HG03378 (cell line): Measurements from ENCODE around the gene ITGB2.

Source experiments
- ATAC-seq: cut with Tn5 transposase; IDR thresholded peaks from one replicate; pipeline ENCODE4 v1.9.1; 2021; ENCODE audit warnings: mild to moderate bottlenecking, moderate library complexity; ENCODE audit not compliant: unreplicated experiment

ITGB2 gene

GRCh38 chr21:44898851-44899767 lies 21.6 kb downstream of the ITGB2 start:
- no peak for ATAC-seq

GRCh38 chr21:44898011-44898488 lies 22.6 kb downstream of the ITGB2 start:
- ATAC-seq: no peak

GRCh38 chr21:44897326-44898010 lies 23.2 kb downstream of the ITGB2 start:
- no peak for ATAC-seq

GRCh38 chr21:44896561-44897286 lies 24.0 kb downstream of the ITGB2 start:
- ATAC-seq: no peak

- no peak for ATAC-seq
These were observed 24.8 kb downstream of the ITGB2 start for GRCh38 chr21:44895859-44896258.

- no peak for ATAC-seq
These were observed 25.9 kb downstream of the ITGB2 start for GRCh38 chr21:44894687-44895302.

GRCh38 chr21:44893948-44894656 lies 26.6 kb downstream of the ITGB2 start:
- no peak for ATAC-seq

- ATAC-seq: no peak
These were observed 27.5 kb downstream of the ITGB2 start for GRCh38 chr21:44893278-44893556.

- ATAC-seq: no peak
These were observed 28.0 kb downstream of the ITGB2 start for GRCh38 chr21:44892536-44893277.

- ATAC-seq: no peak
These were observed 28.6 kb downstream of the ITGB2 start for GRCh38 chr21:44892095-44892494.

GRCh38 chr21:44891631-44892031 lies 29.1 kb downstream of the ITGB2 start:
- no peak for ATAC-seq

GRCh38 chr21:44890961-44891541 lies 29.6 kb downstream of the ITGB2 start:
- ATAC-seq: no peak

GRCh38 chr21:44890338-44890931 lies 30.3 kb downstream of the ITGB2 start:
- no peak for ATAC-seq

- no peak for ATAC-seq
These were observed 30.9 kb downstream of the ITGB2 start for GRCh38 chr21:44889625-44890337.

GRCh38 chr21:44888581-44889550 lies 31.8 kb downstream of the ITGB2 start:
- no peak for ATAC-seq

- ATAC-seq: no peak
These were observed 32.7 kb downstream of the ITGB2 start for GRCh38 chr21:44887807-44888580.
